Fibroblast of lung (primary cell): ENCODE results near the gene TSPAN5. TPM values are rescaled to one million over a fixed set of nuclear protein-coding genes. Genes with fewer than 3 reads are reported as not detected.

Experiments used
- DNase-seq, 2 donors: peaks; one replicate each; pipeline versions ENCODE4 v3.0.0 to v3.0.0-alpha.2; 2010; ENCODE audit warnings: low read depth in 2 of 2
- H2AFZ ChIP-seq: 2 replicates; pipeline ENCODE4 v1.5.1; 2012; ENCODE audit warnings: low read length, control low read depth, inconsistent platforms
- H3K27ac ChIP-seq: 2 replicates; pipeline ENCODE4 v1.5.1; 2011; ENCODE audit warnings: low read length, control low read depth; ENCODE audit not compliant: insufficient read depth
- H3K27me3 ChIP-seq: 2 replicates; pipeline ENCODE4 v1.5.1; 2011; ENCODE audit warnings: mild to moderate bottlenecking, low read length; ENCODE audit not compliant: control insufficient read depth, insufficient read depth
- H3K36me3 ChIP-seq: 2 replicates; pipeline ENCODE4 v1.5.1; 2011; ENCODE audit warnings: low read length; ENCODE audit not compliant: control insufficient read depth, insufficient read depth
- H3K4me1 ChIP-seq: 2 replicates; pipeline ENCODE4 v1.5.1; 2011; ENCODE audit warnings: low read length; ENCODE audit not compliant: control insufficient read depth, insufficient read depth; ENCODE audit errors: extremely low read depth
- H3K4me2 ChIP-seq: 2 replicates; pipeline ENCODE4 v1.5.1; 2011; ENCODE audit warnings: low read length, control low read depth; ENCODE audit not compliant: insufficient read depth; ENCODE audit errors: extremely low read depth
- H3K4me3 ChIP-seq, 4 experiments: fragments of 200-600 bp in 1 of 4; sonication (generic) in 1 of 4; replicated peaks in 1 of 4; 2 replicates each; pipeline ENCODE4 v1.5.1; 2011 to 2016; ENCODE audit warnings: low read length in 4 of 4, low read depth in 3 of 4, mild to moderate bottlenecking in 3 of 4, control low read depth in 2 of 4, inconsistent platforms in 1 of 4, mixed read lengths in 1 of 4; ENCODE audit not compliant: insufficient read depth in 1 of 4; ENCODE audit errors: control extremely low read depth in 1 of 4
- H3K79me2 ChIP-seq: 2 replicates; pipeline ENCODE4 v1.5.1; 2012; ENCODE audit warnings: mild to moderate bottlenecking, low read length, inconsistent platforms; ENCODE audit not compliant: control insufficient read depth, insufficient read depth
- H3K9ac ChIP-seq: 2 replicates; pipeline ENCODE4 v1.5.1; 2011; ENCODE audit warnings: mild to moderate bottlenecking, low read length, control low read depth; ENCODE audit not compliant: insufficient read depth
- H3K9me3 ChIP-seq: 2 replicates; pipeline ENCODE4 v1.5.1; 2012; ENCODE audit warnings: low read depth, low read length; ENCODE audit not compliant: control insufficient read depth, insufficient read depth
- H4K20me1 ChIP-seq: 2 replicates; pipeline ENCODE4 v1.5.1; 2011; ENCODE audit warnings: low read length; ENCODE audit not compliant: control insufficient read depth, insufficient read depth; ENCODE audit errors: extremely low read depth
- CTCF ChIP-seq, 2 donors: IDR thresholded peaks in 1 of 2; conservative IDR thresholded peaks in 1 of 2; 1 replicate in 1 of 2; 2 replicates in 1 of 2; pipeline ENCODE4 v1.5.1; 2011 to 2012; ENCODE audit warnings: low read length in 2 of 2, control low read depth in 1 of 2, inconsistent platforms in 1 of 2, low read depth in 1 of 2, mild to moderate bottlenecking in 1 of 2
- EZH2 ChIP-seq: IDR thresholded peaks from 2 replicates; pipeline ENCODE4 v1.5.1; 2012; ENCODE audit warnings: low read length, control low read depth, mild to moderate bottlenecking; ENCODE audit errors: missing control alignments
- polyA plus RNA-seq, 2 donors: library from polyadenylated mRNA; depleted of rRNA in 1 of 2; stranded (reverse) in 1 of 2; unstranded in 1 of 2; fragments of >200 nt; gene quantifications; 2 replicates each; pipeline ENCODE4 v1.2.1, GENCODE V29; 2011 to 2012; ENCODE audit warnings: missing spikeins in 1 of 2
- total RNA-seq: library from RNA; depleted of rRNA; stranded (reverse); fragments of >200 nt; gene quantifications from 2 replicates; pipeline ENCODE4 v1.2.1, GENCODE V29; 2014

TSPAN5 gene
- total and polyA plus RNA-seq, 2 donors (not counting 1 experiment from before 2014, with no cell fraction given), result 109 to 129 TPM

DNA sequence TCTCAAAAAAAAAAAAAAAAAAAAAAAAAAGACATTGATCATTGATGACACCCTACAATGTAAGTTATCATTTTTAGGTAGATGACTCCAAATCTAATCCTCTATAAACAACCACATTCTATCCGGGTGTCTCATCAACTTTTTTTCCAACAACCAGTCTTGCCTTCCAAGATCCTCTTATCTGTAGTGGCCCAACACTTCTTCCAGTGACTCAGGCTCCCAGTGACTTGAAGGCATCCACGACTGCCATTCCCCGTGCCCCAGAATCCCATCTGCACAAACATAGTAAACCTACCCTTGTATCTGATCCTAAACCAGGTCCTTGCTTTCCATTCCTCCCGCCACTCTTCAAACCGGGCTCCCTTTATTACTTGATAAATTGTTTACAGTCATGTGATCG lies 15.6 kb upstream of the TSPAN5 start:
- Histone ChIP-seq H3K4me2 (no peak overlapping the region), H3K9me3 (no peaks in the 10 kb centered on the region), H3K4me1 (no peaks in the 10 kb centered on the region), H4K20me1 (no peaks in the 10 kb centered on the region), H3K9ac (no peak overlapping the region), H3K4me3 (no peak overlapping the region), H3K36me3 (no peaks in the 10 kb centered on the region), H3K27me3 (no peaks in the 10 kb centered on the region), H2AFZ (no peak overlapping the region), H3K79me2 (no peaks in the 10 kb centered on the region), H3K27ac (no peak overlapping the region)
- DNase-seq, result peak in 1 of 2 donors; percentile 63
- TF ChIP-seq CTCF (conservative IDR thresholded peaks at IDR 0.05 in 1 of 2, IDR thresholded peaks at IDR 0.05 in 1 of 2; ENCODE audit: low read depth in 1 of 2, low read length in 2 of 2) (no peak), EZH2 (no peak)

DNA sequence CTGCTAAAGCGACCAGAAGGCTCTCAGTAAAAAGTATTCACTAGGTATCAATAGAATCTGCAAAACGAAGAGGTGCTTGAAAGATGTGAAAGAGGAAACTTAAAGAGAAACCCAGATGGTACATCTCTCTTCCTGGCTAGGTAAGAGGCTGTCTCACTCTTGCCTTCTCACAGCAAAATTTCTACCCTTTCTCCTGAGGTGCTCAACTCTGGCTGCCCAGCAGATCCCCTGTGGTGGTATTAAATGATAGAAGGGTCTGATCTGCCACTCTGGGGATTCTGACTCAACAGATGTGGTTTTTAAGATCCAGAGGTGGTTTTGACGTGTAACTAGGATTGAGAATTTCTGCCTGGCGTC lies 14.9 kb upstream of the TSPAN5 start:
- Histone ChIP-seq H3K9ac (no peak overlapping the region), H3K4me2 (no peak overlapping the region), H3K79me2 (no peaks in the 10 kb centered on the region), H3K4me1 (no peaks in the 10 kb centered on the region), H3K27me3 (no peaks in the 10 kb centered on the region), H3K4me3 (no peak overlapping the region), H3K27ac (no peak overlapping the region), H3K36me3 (no peaks in the 10 kb centered on the region), H2AFZ (no peak overlapping the region), H3K9me3 (no peaks in the 10 kb centered on the region), H4K20me1 (no peaks in the 10 kb centered on the region)
- no peak for TF ChIP-seq EZH2
- no peak for TF ChIP-seq CTCF (conservative IDR thresholded peaks at IDR 0.05 in 1 of 2, IDR thresholded peaks at IDR 0.05 in 1 of 2; ENCODE audit: low read depth in 1 of 2, low read length in 2 of 2)
- no peak for DNase-seq

DNA sequence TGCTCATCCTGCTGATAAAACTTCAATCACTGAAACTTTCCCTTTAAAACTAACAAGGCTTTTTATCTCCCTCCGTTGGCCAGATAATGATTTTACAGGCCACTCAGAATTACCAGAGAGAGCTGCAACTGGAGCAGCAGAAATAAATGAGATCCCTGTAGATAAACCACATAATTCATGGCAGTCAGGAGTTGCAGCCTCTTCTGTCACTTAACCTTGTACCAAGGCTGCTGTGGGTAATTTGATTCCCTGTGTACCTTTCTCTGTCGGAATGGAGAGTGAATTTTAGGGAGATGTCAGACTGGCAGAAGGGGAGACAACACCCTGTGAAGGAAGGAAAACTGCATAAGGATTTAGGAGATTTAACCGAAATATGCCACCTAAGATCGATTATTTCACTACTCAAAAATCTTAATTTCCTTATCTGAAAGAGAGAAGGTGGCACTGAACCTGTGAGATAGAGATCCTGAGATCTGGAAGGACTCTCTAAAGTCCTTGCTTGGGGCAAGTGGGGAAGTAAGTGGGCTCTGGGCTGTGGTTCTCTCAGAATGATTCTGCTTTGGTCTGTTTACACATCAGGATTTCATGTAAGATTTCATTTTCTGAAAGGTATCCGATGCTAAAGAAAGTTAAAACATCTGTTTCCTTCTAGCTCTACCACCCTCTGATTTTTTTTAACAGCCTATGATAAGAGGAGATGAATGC lies 14.3 kb upstream of the TSPAN5 start:
- H3K79me2 ChIP-seq, result no peaks in the 10 kb centered on the region
- DNase-seq, result no peak
- H3K4me1 ChIP-seq, result no peaks in the 10 kb centered on the region
- H3K36me3 ChIP-seq, result no peaks in the 10 kb centered on the region
- H2AFZ ChIP-seq, result no peak overlapping the region
- H3K9me3 ChIP-seq, result no peaks in the 10 kb centered on the region
- TF ChIP-seq EZH2 (no peak), CTCF (conservative IDR thresholded peaks at IDR 0.05 in 1 of 2, IDR thresholded peaks at IDR 0.05 in 1 of 2; ENCODE audit: low read depth in 1 of 2, low read length in 2 of 2) (no peak)
- H3K9ac ChIP-seq, result no peak overlapping the region
- H3K4me3 ChIP-seq, result no peak overlapping the region
- H3K27me3 ChIP-seq, result no peaks in the 10 kb centered on the region
- no peaks in the 10 kb centered on the region for H4K20me1 ChIP-seq
- H3K27ac ChIP-seq, result no peak overlapping the region
- no peak overlapping the region for H3K4me2 ChIP-seq
